Motor neuron (in vitro differentiated cells): ENCODE data around the gene CREB3L2. TPM values are rescaled to one million over a fixed set of nuclear protein-coding genes. Genes with fewer than 3 reads are reported as not detected.
"Not testable (repeated sequence)": the region's sequence is repeated elsewhere in the genome, so short reads cannot be mapped to it uniquely, and the experiment has no call there.

Experiments used
- ATAC-seq, 8 experiments: fragments of 200-7000 bp; cut with Tn5 transposase; replicated peaks in 6 of 8; 2 replicates each; pipeline ENCODE4 v1.8.0; 2021; ENCODE audit warnings: mild to moderate bottlenecking in 8 of 8, moderate library complexity in 8 of 8
- H3K27ac ChIP-seq, 2 donors: fragments of 250-450 bp; sonication (Bioruptor Pico); 2 replicates each; pipeline ENCODE4 v1.9.0; 2021; ENCODE audit warnings: antibody characterized with exemption in 2 of 2, mild to moderate bottlenecking in 2 of 2, moderate library complexity in 1 of 2
- H3K4me1 ChIP-seq, 2 donors: fragments of 250-450 bp; sonication (Bioruptor Pico); replicated peaks in 1 of 2; 2 replicates each; pipeline ENCODE4 v1.6.1; 2021; ENCODE audit warnings: antibody characterized with exemption in 2 of 2, mild to moderate bottlenecking in 2 of 2, moderate library complexity in 1 of 2
- H3K4me3 ChIP-seq, 5 donors: fragments of 250-450 bp; sonication (Bioruptor Pico); 2 replicates each; pipeline ENCODE4 v1.9.0; 2021; ENCODE audit warnings: antibody characterized with exemption in 5 of 5, mild to moderate bottlenecking in 5 of 5, moderate library complexity in 4 of 5
- WGBS, 10 experiments: fragments of 450-650 bp; shearing (Covaris generic); methylation state at CpG; one replicate each; pipeline ENCODE4 v1.0.0; 2022; 5-methylcytosine and 5-hydroxymethylcytosine counted together
- in situ Hi-C, 9 experiments: fragments of 400-800 bp; cut with MboI; loops; one replicate each; pipeline ENCODE4 v1.15.0; 2021; ENCODE audit warnings: low sequenced_read_pairs in 9 of 9, low pct_unique_long_range_greater_than_20kb in 2 of 9; ENCODE audit not compliant: unreplicated experiment in 9 of 9
- total RNA-seq, 8 experiments: library from RNA; unstranded; fragments of 300-600 nt; gene quantifications; 2 replicates each; pipeline versions ENCODE4 v1.2.3 to v1.2.4, GENCODE V29; 2022

Gene CREB3L2
- total RNA-seq, 8 experiments from 2014 or later: 2.4 to 33.0 (median 6.4) TPM

DNA sequence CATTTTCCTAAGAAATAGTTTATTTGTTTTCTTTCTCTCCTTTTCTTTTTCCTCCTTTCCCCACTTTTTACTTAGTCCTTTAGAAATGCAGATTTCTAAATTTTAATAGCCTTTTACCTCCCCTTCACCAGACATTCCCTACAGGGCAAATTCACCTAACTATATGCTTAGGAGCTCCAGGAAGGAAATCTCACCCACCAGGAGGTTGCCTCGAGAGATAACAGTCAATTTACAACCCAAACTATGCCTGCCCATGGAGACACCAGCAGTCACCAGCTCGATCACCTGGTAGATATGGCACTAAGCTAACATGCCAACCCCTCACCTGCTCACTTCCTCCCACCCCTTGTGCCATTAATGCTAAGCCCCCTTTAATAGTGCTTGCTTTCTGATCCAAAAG lies 25.2 kb upstream of the CREB3L2 start:
- Histone ChIP-seq H3K4me1 (no peaks in the 10 kb centered on the region), H3K4me3 (no peak overlapping the region), H3K27ac (no peak overlapping the region)
- in situ Hi-C loops: no loop called here
- WGBS, 10 experiments: 0 to 80% (median 24%) methylated on average over 1 to 2 of the region's 2 CpGs; no CpG with 5 or more reads in 2 of the 10 experiments
- no peak for ATAC-seq

DNA sequence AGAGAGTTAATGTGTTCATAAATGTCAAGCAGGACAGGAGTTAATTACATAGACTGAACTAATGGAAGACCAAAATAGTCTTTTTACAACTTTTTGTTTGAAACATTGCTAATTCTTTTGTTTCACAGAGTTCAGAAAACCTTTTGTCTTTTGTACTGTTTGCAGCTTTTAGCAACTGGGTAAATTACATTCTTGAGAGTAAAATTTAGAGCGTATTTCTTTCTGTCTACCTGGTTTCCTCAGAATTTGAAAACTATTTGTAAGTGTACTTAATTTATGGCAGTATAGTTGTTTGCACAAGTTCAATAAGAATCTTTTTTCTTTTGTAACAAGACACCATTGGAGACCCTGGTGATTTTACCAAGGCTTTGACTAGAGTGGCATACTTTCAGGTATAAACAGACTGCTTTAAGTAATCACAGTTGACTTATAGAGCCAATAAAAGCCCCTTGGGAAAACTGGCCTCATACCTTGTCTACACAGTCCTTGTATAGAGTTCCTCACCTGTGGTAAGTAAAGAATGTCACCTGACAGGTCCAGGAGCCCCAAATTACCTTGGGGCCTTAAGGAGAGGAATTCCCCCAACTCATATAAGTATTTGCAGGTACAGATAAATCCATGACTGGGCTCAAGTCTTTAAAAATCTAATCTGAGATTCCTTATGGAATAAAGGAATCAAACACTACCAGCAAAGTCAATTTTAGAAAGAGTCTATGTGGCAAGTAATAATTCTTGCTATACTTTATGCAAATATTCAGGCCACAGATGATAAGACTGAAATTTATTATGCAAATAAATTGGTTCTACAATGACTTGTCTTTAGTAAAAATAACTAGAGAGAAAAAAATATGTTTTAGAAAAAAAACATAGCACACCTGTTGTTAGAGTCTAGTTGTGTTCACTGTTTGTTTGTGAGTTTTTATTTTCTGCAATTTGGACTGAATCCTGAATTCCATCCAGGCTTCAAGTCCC lies 23.6 kb upstream of the CREB3L2 start:
- ATAC-seq: no peak
- Histone ChIP-seq H3K4me3 (no peak overlapping the region), H3K4me1 (no peaks in the 10 kb centered on the region), H3K27ac (no peak overlapping the region)
- in situ Hi-C loops: no loop called here
- WGBS, 10 experiments: 40 to 100% (median 96%) methylated on average over 1 of the region's 1 CpG; no CpG with 5 or more reads in 2 of the 10 experiments

DNA sequence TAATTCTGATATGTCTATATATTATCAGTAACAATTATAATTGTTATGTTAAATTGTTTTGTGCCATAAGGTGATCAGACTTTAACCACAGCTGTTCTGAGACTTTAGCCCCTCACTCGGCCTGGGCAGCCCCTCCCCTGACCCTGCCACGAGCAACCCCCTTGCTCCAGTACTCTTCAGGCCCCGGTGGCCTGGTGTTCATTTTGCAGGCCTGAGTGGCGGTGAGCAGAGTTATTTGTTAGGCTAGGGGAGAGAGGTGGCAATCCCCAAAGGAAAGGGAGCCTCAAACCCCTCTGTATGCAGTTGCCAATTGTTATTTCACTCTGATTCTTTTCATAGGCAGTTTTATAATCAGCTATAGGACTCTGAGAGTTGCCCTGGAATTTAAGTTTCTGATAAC lies 22.9 kb upstream of the CREB3L2 start:
- ATAC-seq: no peak
- in situ Hi-C loops: loop anchor here in 6 of 9 experiments (25.0 kb wide), 3 partner anchors 112 to 412 kb away; no protein-coding TSS in a partner anchor
- Histone ChIP-seq H3K4me1 (no peaks in the 10 kb centered on the region), H3K27ac (no peak overlapping the region), H3K4me3 (no peak overlapping the region)
- 16 to 74% (median 31%) methylated on average over 1 to 4 of the region's 4 CpGs; no CpG with 5 or more reads in 6 of the 10 experiments for WGBS, 10 experiments

DNA sequence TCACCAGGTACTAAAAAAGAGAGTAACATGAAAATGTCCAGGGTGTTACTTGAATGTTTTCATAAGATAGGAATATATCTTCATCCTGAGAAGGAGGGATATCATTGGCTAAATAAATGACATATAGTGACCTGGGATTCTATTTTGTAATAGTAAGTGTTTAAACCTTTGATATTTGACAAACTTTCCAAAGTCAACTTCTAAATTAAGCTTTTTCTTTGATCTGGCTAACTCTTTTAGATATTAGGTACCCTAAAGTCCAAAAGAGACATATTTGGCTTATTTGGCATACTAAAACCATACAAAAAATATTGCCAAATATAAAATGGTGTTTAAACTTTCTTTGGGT lies 22.4 kb upstream of the CREB3L2 start:
- in situ Hi-C loops: loop anchor here in 6 of 9 experiments (25.0 kb wide), 3 partner anchors 112 to 412 kb away; no protein-coding TSS in a partner anchor
- Histone ChIP-seq H3K27ac (no peak overlapping the region), H3K4me1 (no peaks in the 10 kb centered on the region), H3K4me3 (no peak overlapping the region)
- no peak for ATAC-seq

DNA sequence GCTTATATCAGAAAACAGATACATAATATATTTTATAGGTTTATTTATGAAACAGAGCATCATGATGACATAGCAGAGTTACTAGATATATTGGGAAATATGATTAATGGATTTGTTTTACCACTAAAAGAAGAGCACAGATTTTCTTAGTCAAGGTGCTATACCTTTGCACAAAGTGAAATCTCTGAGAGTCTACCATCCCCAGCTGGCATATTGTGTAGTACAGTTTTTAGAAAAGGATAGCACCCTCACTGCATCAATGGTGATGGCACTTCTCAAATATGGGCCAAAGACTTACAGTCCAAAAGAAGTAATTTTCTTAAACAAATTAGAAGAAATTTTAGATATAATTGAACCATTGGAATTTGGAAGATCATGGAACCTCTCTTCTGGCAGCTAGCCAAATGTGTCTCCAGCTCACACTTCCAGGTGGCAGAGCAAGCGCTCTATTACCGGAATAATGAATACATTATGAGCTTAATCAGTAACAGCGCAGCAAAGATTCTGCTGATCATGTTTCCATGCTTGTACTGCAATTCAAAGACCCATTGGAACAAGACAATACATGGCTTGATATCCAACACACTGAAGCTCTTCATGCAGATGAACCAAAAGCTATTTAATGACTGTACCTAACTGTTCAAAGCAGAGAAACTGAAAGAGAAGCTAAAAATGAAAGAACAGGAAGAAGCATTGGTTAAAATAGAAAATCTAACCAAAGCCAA lies 21.9 kb upstream of the CREB3L2 start:
- Histone ChIP-seq H3K4me3 (no peak overlapping the region), H3K27ac (no peak overlapping the region), H3K4me1 (no peaks in the 10 kb centered on the region)
- in situ Hi-C loops: loop anchor here in 6 of 9 experiments (25.0 kb wide), 3 partner anchors 111 to 411 kb away; no protein-coding TSS in a partner anchor
- WGBS, 10 experiments: 0 to 100% (median 84%) methylated on average over 1 to 3 of the region's 3 CpGs
- ATAC-seq: no peak

DNA sequence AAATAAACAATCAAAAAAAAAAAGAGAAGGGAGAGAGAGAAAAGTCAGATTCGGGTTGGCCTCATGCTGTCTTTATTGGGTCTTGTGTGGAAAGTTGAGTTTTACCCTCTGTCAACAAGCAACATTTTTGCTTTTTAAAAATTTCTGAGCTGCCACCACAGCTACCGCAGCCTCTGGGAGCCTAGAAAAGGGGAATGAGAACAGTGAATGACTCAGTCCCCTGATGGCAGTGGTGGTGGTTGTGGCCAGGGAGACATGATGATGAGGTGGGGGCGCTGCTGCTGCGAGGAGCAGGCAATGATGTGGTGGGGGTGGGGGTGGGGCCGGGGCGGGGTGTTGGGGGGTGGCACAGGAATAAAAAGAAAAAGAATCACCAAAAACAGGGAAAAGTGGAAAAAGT lies 20.0 kb upstream of the CREB3L2 start:
- 25 to 100% (median 91%) methylated on average over 1 to 2 of the region's 6 CpGs; no CpG with 5 or more reads in 4 of the 10 experiments for WGBS, 10 experiments
- no peak overlapping the region for H3K4me3 ChIP-seq
- H3K4me1 ChIP-seq: no peaks in the 10 kb centered on the region
- in situ Hi-C loops: loop anchor here in 6 of 9 experiments (25.0 kb wide), 3 partner anchors 110 to 410 kb away; no protein-coding TSS in a partner anchor
- no peak overlapping the region for H3K27ac ChIP-seq
- ATAC-seq: no peak

DNA sequence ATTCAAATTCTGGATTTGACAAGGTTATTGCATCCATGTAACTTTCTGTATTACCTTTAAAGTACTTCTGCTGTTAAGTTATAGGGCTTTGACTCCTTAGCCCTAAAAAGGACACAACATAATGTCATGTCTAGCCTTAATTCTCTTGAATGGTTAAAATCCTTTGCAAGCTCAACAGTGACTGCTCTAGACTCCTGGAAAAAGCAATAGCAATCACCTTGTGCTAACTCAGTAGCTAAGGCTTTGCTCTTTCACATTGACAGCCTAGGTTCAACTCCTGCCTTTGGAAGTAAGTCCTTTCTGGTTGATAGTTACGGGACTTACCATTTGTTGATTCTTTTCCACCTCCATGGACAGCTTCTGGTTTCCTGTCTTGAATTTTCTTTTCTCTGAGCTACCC lies 16.1 kb upstream of the CREB3L2 start:
- H3K4me1 ChIP-seq: no peaks in the 10 kb centered on the region
- 38 to 100% (median 86%) methylated on average over 1 of the region's 1 CpG; no CpG with 5 or more reads in 5 of the 10 experiments for WGBS, 10 experiments
- in situ Hi-C loops: loop anchor here in 6 of 9 experiments (10.0 to 25.0 kb wide), 4 partner anchors 106 to 406 kb away; no protein-coding TSS in a partner anchor
- no peak for ATAC-seq
- H3K27ac ChIP-seq: no peak overlapping the region
- no peak overlapping the region for H3K4me3 ChIP-seq

DNA sequence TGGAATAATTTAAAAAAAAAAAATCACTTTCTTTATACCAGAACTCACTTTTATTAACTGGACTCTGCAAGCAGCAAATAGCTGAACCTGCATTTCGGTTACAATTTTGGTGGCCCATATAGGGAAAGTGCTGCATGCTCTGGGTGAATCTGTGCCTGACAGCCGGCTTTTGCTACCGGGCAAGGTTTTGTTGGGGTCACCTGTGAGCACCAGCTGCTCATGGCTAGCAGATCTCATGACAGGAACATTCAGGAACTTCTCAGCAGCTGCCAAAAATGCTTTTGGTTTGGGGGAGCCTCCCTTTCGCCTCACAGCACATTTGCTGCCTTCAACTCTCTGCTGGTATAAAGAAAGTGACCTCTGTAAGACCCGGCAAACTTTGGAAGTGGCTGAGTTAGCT lies 13.2 kb upstream of the CREB3L2 start:
- no peaks in the 10 kb centered on the region for H3K4me1 ChIP-seq
- H3K27ac ChIP-seq: no peak overlapping the region
- H3K4me3 ChIP-seq: no peak overlapping the region
- 50 to 100% (median 88%) methylated on average over 1 to 5 of the region's 5 CpGs; no CpG with 5 or more reads in 5 of the 10 experiments for WGBS, 10 experiments
- ATAC-seq: no peak
- in situ Hi-C loops: loop anchor here in 6 of 9 experiments (10.0 to 25.0 kb wide), 4 partner anchors 103 to 403 kb away; no protein-coding TSS in a partner anchor

DNA sequence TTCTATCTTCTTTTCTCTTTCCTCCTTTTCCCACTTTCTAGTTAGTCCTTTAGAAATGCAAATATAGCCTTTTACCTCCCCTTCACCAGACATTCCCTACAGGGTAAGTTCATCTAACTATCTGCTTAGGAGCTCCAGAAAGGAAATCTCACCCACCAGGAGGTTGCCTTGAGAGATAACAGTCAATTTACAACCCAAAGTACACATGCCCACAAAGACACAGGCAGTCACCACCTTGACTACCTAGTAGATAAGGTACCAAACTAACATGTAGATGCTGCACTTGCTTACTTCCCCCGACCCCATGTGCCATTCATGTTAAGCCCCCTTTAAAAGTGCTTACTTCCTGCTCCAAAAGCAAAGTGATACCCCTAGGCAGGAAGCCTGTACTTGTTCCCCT lies 12.8 kb upstream of the CREB3L2 start:
- H3K4me3 ChIP-seq: no peak overlapping the region
- WGBS, 10 experiments: 33 to 100% (median 83%) methylated on average over 1 of the region's 1 CpG; no CpG with 5 or more reads in 5 of the 10 experiments
- no peaks in the 10 kb centered on the region for H3K4me1 ChIP-seq
- no peak overlapping the region for H3K27ac ChIP-seq
- in situ Hi-C loops: loop anchor here in 6 of 9 experiments (10.0 to 25.0 kb wide), 4 partner anchors 102 to 402 kb away; no protein-coding TSS in a partner anchor
- no peak for ATAC-seq

DNA sequence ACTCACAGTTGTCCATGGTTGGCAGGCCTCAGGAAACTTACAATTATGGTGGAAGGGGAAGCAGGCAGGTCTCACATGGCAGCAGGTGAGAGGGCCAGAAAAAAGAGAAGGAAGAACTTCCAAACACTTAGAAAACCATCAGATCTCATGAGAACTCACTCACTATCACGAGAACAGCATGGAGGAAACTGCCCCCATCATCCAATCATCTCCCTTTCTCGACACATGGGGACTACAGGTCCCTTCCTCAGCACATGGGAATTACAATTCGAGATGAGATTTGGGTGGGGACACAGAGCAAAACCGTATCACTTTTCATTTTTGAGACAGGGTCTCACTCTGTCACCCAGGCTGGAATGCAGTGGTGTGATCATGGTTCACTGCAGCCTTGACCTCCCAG lies 12.3 kb upstream of the CREB3L2 start:
- ATAC-seq, H3K4me1 ChIP-seq, H3K27ac ChIP-seq, H3K4me3 ChIP-seq: not testable (repeated sequence)
- WGBS, 10 experiments: 34 to 100% (median 70%) methylated on average over 1 to 4 of the region's 4 CpGs; no CpG with 5 or more reads in 5 of the 10 experiments
- in situ Hi-C loops: loop anchor here in 6 of 9 experiments (10.0 to 25.0 kb wide), 4 partner anchors 102 to 402 kb away; no protein-coding TSS in a partner anchor

DNA sequence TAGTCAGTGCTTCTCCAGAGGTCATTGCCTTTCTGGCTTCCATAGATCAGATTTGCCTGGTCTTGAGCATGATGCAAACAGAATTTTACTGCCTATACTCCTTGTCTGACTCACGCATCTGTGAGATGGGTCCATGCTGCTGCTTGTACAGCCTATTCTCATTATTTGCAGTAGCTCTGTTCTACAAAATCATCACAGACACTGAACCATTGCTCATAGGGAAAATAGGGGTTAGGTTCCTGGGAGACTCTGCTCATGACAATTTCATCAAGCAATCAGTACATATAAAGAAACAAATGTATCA lies 7.4 kb upstream of the CREB3L2 start:
- WGBS, 10 experiments: 50 to 100% (median 50%) methylated on average over 1 of the region's 1 CpG; no CpG with 5 or more reads in 6 of the 10 experiments
- H3K27ac ChIP-seq: no peak overlapping the region
- no peak overlapping the region for H3K4me3 ChIP-seq
- H3K4me1 ChIP-seq: peaks cover 0 to 3% of the 10 kb centered on the region in 2 donors
- in situ Hi-C loops: loop anchor here in 6 of 9 experiments (5.0 to 25.0 kb wide), 5 partner anchors 97 to 397 kb away; no protein-coding TSS in a partner anchor
- ATAC-seq: no peak

DNA sequence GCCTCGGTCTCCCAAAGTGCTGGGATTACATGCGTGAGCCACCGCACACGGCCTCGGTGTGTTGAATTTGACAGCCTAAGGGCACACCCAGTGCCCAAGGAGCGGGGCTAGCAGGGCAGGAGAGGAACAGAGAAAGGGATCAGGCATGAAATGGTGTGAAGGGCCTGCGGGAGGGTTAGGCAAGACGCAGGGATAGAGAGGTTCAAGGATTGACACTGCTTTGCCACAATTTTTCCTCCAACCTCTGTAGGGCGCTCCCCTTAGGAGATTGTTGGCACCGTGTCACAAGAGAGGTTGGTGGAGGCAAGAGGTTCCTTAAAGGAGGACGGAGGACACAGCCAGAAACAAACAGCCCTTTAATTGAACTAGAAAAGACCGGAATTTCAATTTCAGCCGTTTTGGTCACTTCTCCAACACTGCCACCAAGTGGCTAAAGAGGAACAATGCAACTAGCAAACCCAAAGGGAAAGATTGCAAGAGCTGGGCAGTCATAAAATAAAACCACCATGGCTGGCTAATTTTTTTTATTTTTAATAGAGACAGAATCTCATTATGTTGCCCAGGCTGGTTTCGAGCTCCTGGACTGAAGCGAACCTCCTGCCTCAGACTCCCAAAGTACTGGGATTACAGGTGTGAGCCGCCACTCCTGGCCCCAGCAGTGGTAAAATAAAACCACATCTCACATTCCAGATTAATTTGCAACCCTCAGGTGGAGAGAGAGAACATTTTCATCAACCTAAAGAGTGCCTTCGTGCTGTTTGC lies 6.9 kb upstream of the CREB3L2 start:
- WGBS, 10 experiments: 0 to 91% (median 41%) methylated on average over 1 to 13 of the region's 17 CpGs; no CpG with 5 or more reads in 2 of the 10 experiments
- H3K4me1 ChIP-seq: peaks cover 0 to 3% of the 10 kb centered on the region in 2 donors
- in situ Hi-C loops: loop anchor here in 6 of 9 experiments (5.0 to 25.0 kb wide), 5 partner anchors 96 to 396 kb away; no protein-coding TSS in a partner anchor
- peak; percentile 54 to 64 (median 57) for ATAC-seq
- no peak overlapping the region for H3K27ac ChIP-seq
- no peak overlapping the region for H3K4me3 ChIP-seq
